Measurements from ENCODE around the gene TNFSF9.
"Not testable (repeated sequence)": the region's sequence is repeated elsewhere in the genome, so short reads cannot be mapped to it uniquely, and the experiment has no call there.

TNFSF9 gene

GRCh38 chr19:6533746-6534418 is 3.1 kb downstream of the TNFSF9 start:
- no peak for DNase-seq

GRCh38 chr19:6534451-6535093 is 3.7 kb downstream of the TNFSF9 start:
- no peak for DNase-seq

- DNase-seq, result no peak
Measured at GRCh38 chr19:6535558-6536137, 4.8 kb downstream of the TNFSF9 start.

GRCh38 chr19:6539514-6539913 is 8.7 kb downstream of the TNFSF9 start:
- DNase-seq, result no peak

- no peak for DNase-seq
Measured at GRCh38 chr19:6540918-6541689, 10.3 kb downstream of the TNFSF9 start.

GRCh38 chr19:6543866-6544347 is 13.1 kb downstream of the TNFSF9 start:
- no peak for DNase-seq

- DNase-seq, result not testable (repeated sequence)
Measured at GRCh38 chr19:6550679-6551078, 19.9 kb downstream of the TNFSF9 start.

- no peak for DNase-seq
Measured at GRCh38 chr19:6551091-6551490, 20.3 kb downstream of the TNFSF9 start.

- no peak for DNase-seq
Measured at GRCh38 chr19:6551607-6552450, 21.0 kb downstream of the TNFSF9 start.

- DNase-seq, result no peak
Measured at GRCh38 chr19:6556043-6556449, 25.2 kb downstream of the TNFSF9 start.

- DNase-seq, result no peak
Measured at GRCh38 chr19:6556480-6557195, 25.8 kb downstream of the TNFSF9 start.

- not testable (repeated sequence) for DNase-seq
Measured at GRCh38 chr19:6562437-6562836, 31.6 kb downstream of the TNFSF9 start.

- DNase-seq, result no peak
Measured at GRCh38 chr19:6564393-6564792, 33.6 kb downstream of the TNFSF9 start.

- DNase-seq, result not testable (repeated sequence)
Measured at GRCh38 chr19:6566727-6567126, 35.9 kb downstream of the TNFSF9 start.

- no peak for DNase-seq
Measured at GRCh38 chr19:6568010-6568526, 37.2 kb downstream of the TNFSF9 start.

- DNase-seq, result no peak
Measured at GRCh38 chr19:6568816-6569215, 38.0 kb downstream of the TNFSF9 start.

- DNase-seq, result no peak
Measured at GRCh38 chr19:6570764-6571163, 39.9 kb downstream of the TNFSF9 start.

- no peak for DNase-seq
Measured at GRCh38 chr19:6571167-6571566, 40.3 kb downstream of the TNFSF9 start.

GRCh38 chr19:6572217-6572616 is 41.4 kb downstream of the TNFSF9 start:
- no peak for DNase-seq

- DNase-seq, result no peak
Measured at GRCh38 chr19:6573350-6573749, 42.5 kb downstream of the TNFSF9 start.

- DNase-seq, result no peak
Measured at GRCh38 chr19:6576869-6577475, 46.1 kb downstream of the TNFSF9 start.
